ENCODE results near the gene PHF20.

Gene PHF20

DNA sequence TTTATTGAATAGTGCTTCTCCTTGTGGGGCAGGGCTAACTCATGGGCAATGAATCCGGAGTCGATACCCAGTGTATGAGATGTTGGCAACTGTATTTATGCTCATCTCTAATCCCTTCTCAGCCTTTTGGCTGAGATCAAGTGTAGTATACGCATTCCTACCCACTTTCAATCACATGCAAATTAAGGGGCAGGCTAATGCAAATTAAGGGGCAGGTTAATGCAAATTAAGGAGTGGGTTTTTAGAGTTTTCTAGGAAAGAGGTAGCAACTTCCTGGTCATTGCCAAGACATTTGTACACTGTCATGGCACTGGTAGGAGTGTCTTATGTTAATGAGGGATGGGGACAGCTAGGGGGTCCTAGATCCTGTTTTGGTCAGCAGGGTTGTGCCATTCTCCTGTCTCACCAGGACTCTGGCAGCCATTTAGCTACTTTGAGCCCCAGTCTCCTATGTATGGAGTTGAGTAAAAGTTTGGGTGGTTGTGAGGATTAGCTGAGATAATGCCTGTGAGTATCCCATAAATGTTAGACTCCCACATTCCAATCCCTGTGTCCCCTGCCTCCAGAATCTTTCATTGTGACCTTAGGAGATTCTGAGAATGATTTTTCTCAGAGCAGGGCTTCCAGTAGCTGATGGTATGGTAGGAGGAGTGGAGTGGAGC is 196.3 kb downstream of the PHF20 start, which contains the start of gene CNBD2:
Gene CNBD2, plus strand, starts transcription at position 612 of the 662 bp plus-strand sequence. CDS start 173 bp downstream, outside the sequence.
- in situ Hi-C loops (cut with MboI; ENCODE audit: low sequenced_read_pairs) = no loop called here

DNA sequence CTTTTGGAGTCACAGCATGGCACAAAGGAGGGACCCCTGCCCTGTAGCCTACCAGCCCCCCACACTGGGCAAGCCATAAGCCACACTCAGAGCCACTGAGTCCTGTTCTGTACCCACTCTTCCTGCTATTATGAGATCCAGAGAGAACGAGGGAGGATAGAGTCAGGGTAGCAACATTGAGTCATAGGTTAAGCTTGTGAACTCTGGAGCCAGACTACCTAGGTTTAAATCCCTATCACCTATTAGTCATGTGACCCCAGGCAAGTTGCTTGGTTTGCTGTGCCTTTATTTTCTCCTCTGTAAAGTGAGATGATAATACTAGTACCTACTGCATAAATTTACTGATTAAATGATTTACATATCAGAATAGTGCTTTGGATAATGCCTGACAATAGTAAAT is 197.1 kb downstream of the PHF20 start:
- in situ Hi-C loops (cut with MboI; ENCODE audit: low sequenced_read_pairs) = no loop called here

DNA sequence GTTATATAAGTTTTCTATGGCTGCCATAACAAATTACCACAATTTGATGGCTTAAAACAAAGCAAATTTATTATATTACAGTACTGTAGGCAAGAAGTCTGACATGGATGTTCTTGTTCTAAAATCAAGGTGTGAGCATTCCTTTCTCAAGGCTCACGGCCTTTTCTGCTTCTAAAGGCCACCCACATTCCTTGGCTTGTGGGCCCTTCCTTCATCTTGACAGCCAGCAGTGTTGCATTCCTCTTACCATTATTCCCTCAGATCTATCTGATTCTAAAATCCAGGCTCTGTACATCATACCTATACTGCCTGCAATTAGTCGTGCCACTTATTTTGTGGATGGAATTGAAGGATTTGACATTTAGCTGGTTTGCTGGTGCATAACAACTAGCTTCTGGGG is 200.2 kb downstream of the PHF20 start:
- in situ Hi-C loops (cut with MboI; ENCODE audit: low sequenced_read_pairs) = no loop called here

- in situ Hi-C loops (cut with MboI; ENCODE audit: low sequenced_read_pairs) = no loop called here
These were observed 200.6 kb downstream of the PHF20 start for GRCh38 chr20:35972462-35972861.

DNA sequence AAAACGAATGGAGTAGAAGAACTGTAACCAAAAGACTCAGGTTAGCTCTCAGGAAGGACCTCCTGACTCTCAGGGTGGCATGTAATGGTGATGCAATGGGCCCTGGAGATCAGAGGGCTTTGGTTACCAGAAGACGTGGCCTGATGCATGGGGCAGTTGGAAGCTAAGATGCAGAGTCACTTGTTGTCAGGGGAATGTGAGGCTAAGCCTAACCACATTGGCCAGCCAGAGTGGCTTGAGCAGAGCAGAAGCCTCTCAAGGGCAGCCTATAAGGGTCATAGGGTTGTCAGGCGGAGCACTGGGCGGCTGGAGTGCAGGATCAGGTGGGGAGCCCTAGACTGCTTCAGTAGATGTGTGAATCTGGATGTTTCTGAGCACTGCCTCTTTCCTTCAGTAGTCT is 202.4 kb downstream of the PHF20 start:
- in situ Hi-C loops (cut with MboI; ENCODE audit: low sequenced_read_pairs) = no loop called here

DNA sequence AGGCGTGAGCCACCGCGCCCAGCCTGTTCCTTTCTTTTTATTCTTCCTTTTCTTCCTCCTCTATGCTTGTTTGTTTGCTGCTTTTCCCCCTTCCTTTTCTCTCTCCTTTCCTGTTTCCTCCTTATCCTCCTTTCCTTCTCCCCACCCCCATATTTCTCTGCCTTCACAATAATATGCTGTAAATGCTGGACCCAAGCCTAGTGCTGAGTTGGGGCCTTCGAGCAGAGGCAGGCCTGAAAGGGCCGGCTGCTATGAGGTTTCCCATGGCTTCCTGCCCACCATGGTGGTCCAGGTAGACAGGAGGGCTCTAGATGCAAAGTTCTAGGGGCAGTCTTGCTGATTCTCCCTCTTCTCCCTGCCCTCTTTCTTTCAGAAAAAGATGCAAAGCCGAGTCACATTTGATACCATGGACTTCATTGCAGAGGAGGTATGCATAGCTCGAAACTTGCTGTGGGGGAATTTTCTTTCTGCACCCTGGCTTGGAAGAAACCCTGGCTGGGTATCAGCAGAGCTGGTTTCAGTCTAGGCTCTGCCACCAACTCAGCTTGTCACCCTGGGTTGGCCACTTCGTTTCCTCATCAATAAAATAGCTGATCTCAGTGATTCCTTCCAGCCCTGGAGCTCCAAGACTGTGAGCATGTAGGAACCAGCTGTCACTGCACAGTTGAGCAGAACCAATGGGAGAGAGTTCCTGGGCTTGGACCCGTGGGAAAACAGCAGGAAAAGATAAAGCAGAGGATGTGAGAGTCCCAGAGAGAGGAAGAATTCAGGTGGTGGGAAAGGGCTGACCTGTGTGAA is 204.0 kb downstream of the PHF20 start:
- in situ Hi-C loops (cut with MboI; ENCODE audit: low sequenced_read_pairs) = no loop called here

DNA sequence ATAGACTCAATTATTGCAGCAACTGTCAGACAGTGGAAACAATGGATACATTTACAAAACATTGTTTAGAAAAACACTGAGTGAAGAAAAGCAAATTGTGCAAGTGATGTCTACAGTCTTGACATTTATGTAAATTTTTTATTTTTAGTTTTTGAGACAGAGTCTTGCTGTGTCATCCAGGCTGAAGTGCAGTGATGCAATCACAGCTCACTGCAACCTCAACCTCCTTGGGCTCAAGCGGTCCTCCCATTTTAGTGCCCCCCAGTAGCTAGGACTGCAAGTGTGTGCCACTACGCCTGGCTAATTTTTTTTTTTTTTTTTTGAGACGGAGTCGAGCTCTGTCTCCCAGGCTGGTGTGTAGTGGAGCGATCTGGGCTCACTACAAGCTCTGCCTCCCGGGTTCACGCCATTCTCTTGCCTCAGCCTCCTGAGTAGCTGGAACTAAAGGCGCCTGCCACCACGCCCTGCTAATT is 206.3 kb downstream of the PHF20 start:
- in situ Hi-C loops (cut with MboI; ENCODE audit: low sequenced_read_pairs) = no loop called here

GRCh38 chr20:35979544-35979943 is 207.7 kb downstream of the PHF20 start:
- in situ Hi-C loops (cut with MboI; ENCODE audit: low sequenced_read_pairs) = no loop called here

DNA sequence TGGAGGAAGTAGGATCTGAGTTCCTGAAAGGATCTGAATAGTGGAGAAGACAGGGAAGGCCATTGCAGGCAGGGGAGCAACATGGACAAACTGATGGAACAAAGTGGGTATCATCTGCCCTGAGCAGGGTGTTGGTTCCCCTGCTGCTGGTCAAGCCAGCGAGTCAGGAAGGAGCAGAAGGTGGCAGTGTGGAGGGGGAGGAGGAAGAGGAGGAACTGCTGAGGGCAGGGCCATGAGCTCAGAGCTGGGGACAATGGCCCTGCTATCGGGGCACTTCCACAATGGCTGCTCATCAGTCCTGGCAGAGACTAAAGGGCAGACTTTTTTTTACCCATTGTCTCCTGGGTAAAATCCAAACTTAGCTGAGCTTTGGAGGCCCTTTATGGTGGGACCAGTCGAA is 210.2 kb downstream of the PHF20 start:
- in situ Hi-C loops (cut with MboI; ENCODE audit: low sequenced_read_pairs) = no loop called here

GRCh38 chr20:35984382-35984781 is 212.6 kb downstream of the PHF20 start:
- in situ Hi-C loops (cut with MboI; ENCODE audit: low sequenced_read_pairs) = no loop called here

- in situ Hi-C loops (cut with MboI; ENCODE audit: low sequenced_read_pairs) = no loop called here
These were observed 214.0 kb downstream of the PHF20 start for GRCh38 chr20:35985806-35986205.

- in situ Hi-C loops (cut with MboI; ENCODE audit: low sequenced_read_pairs) = no loop called here
These were observed 217.2 kb downstream of the PHF20 start for GRCh38 chr20:35988910-35989463.

DNA sequence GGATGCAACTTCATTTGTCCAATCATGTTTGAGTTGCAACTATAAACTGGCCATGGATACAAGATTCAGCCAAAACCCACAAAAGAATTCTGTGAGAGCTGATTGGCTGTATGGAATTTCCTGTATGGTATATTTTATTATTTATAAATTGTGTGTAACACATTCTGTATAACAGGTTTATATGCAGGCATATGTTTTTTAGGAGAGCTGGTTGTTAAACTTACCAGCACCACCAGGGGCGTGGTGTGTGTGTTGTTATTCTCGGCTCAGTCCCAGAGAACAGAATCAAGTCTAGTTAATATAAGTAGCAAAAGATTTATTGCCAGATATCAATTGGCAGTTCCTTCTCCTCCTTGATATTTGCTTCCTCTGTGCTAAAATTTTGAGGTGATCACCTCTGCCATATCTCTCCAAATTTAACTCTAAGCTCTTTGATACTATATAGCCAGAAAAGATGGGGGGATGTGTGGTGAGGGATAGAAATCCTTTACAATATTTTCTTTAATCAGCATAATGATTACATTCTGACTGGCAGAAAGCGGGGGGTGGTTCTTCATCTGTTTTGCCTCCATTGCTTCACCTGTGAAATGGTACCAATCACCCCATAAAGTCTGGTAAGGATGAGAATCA is 219.4 kb downstream of the PHF20 start:
- in situ Hi-C loops (cut with MboI; ENCODE audit: low sequenced_read_pairs) = loop anchor here (10.0 kb wide), 1 partner anchor 144 kb away; no protein-coding TSS in a partner anchor

DNA sequence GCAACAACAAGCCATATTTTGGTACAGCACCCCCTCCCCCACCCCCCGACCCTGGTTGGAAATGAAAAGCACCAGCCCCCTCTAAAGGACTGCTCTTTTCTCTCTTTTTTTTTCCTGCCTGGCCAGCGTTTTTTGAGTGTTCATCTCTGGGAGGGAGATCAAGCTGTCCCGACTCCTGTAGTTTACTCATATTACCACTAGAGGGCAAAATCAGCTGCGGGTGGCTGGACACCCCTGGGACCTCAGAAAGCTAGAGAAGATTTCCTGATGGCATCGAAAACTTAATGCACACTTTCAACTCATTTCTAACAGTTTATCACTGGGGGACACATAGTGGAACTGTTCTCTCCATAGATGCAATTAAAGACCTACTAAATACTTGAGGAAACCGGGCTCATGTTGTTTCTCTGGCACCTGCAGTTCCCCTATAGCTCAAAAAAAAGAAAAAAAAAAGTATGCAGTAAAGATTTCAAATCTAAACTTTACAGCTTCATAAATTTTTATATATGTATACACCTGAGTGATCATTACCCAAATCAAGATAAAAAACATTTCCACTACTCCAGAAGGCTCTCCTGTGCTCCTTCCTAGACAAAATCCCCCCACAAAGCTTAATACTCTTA is 221.0 kb downstream of the PHF20 start:
- in situ Hi-C loops (cut with MboI; ENCODE audit: low sequenced_read_pairs) = loop anchor here (10.0 kb wide), 1 partner anchor 142 kb away; no protein-coding TSS in a partner anchor

DNA sequence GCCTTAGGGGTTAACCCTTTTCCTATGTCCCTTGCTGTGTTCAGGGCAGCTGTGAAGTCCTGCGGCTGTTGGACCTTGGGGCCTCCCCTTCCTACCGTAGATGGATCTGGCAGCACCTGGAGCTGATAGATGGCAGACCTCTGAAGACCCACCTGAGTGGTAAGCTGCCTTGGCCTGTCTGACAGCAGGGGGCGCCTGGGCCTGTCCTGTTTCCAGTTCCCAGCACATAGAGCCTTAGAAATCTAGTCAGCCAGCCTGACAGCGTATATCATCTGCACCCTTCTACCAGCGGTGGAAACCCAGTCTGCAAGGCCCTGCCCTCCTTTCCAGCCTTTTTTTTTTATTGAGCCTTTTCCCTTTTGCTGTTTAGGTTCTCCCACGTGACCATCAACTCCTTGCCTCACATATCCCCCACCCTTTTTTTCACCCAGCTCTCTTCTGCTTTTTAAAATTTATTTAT is 223.2 kb downstream of the PHF20 start:
- in situ Hi-C loops (cut with MboI; ENCODE audit: low sequenced_read_pairs) = loop anchor here (10.0 kb wide), 1 partner anchor 140 kb away; no protein-coding TSS in a partner anchor

GRCh38 chr20:35996492-35996891 is 224.7 kb downstream of the PHF20 start:
- in situ Hi-C loops (cut with MboI; ENCODE audit: low sequenced_read_pairs) = loop anchor here (10.0 kb wide), 1 partner anchor 138 kb away; no protein-coding TSS in a partner anchor

All from HL-60/S4 treated with phorbol 12-myristate 13-acetate at 8.2 ng/mL for 4 days and 3 days (cell line).